ENCODE results near the gene HGS. TPM values are rescaled to one million over a fixed set of nuclear protein-coding genes. Genes with fewer than 3 reads are reported as not detected.
A peak's percentile ranks its signal among the peaks of the same experiment; 100 is the strongest.

HGS gene
- total and polyA plus RNA-seq, 2 of the 13 experiments (the other 11 are each of a cell fraction or from before 2014, with no cell fraction given), result 73.3 to 78.1 TPM

DNA sequence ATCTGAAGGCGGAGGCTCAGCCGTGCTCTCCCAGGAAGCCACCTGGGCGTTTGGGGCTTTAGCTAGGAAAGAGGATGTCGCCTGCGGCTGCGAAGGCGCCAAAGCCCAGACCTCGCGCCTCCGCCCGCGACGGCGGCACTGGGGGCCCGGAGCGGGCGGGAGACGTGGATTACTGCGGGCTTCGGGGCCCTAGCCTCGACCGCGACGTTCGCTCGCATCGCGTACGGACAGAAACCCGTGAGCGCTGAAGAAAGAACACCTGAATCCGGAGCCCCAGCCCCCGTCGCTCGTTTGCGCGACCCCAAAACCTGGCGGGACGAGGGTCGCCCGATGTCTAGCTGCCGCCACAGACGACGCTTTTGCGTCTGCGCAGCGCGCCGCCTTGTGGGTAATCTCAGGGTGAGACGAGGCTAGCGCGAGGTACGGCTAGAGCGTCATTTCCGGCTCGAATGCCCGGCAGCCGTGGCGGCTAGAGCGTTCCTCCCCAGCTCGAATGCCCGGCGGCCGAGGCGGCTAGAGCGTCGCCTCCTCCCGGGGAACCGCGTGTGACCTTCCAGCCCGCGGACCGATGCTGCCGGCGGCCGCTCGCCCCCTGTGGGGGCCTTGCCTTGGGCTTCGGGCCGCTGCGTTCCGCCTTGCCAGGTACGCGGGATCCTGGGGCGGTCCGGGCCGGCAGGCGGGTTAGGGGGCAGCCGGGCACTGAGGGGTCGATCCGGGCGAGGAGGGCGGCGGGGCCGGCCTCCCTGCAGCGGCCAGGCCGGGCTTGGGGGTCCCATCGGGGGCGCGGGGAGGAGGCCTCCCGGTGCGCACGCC, 19.3 kb downstream of the HGS start, which contains the start of gene MRPL12 (continued):
- no peak for TF ChIP-seq ZNF101 (CRISPR knock-in tag; IDR thresholded peaks at IDR 0.05; ENCODE audit: borderline replicate concordance, low read depth)
- TF ChIP-seq SPEN (CRISPR knock-in tag; IDR thresholded peaks at IDR 0.05; ENCODE audit: low read depth), result peak; percentile 99
- peak; percentile 88; the same call in 1 of the 2 replicates for TF ChIP-seq ZNF790 (CRISPR knock-in tag; IDR thresholded peaks at IDR 0.05; ENCODE audit: borderline replicate concordance)
- TF ChIP-seq ZNF232 (CRISPR knock-in tag; IDR thresholded peaks at IDR 0.05; ENCODE audit: borderline replicate concordance), result no peak; the same call in 1 of the 2 replicates
- TF ChIP-seq ZEB1 (IDR thresholded peaks at IDR 0.05; ENCODE audit: insufficient replicate concordance, low read depth), result no peak
- no peak for TF ChIP-seq IKZF1 (IDR thresholded peaks at IDR 0.05)
- no peak for TF ChIP-seq PBX2 (CRISPR knock-in tag; IDR thresholded peaks at IDR 0.05)
- TF ChIP-seq, protein P1, sequence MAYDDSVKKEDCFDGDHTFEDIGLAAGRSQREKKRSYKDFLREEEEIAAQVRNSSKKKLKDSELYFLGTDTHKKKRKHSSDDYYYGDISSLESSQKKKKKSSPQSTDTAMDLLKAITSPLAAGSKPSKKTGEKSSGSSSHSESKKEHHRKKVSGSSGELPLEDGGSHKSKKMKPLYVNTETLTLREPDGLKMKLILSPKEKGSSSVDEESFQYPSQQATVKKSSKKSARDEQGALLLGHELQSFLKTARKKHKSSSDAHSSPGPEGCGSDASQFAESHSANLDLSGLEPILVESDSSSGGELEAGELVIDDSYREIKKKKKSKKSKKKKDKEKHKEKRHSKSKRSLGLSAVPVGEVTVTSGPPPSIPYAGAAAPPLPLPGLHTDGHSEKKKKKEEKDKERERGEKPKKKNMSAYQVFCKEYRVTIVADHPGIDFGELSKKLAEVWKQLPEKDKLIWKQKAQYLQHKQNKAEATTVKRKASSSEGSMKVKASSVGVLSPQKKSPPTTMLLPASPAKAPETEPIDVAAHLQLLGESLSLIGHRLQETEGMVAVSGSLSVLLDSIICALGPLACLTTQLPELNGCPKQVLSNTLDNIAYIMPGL (CRISPR knock-in tag; IDR thresholded peaks at IDR 0.05; ENCODE audit: borderline replicate concordance in 1 of 2, low read depth in 1 of 2), result peak; percentile 85 to 95; a peak in 3 of 4 replicates
- peak; percentile 98 for TF ChIP-seq ZFY (CRISPR knock-in tag; IDR thresholded peaks at IDR 0.05)
- no peak for TF ChIP-seq ZNF318 (CRISPR knock-in tag; IDR thresholded peaks at IDR 0.05)
- TF ChIP-seq ZNF282 (IDR thresholded peaks at IDR 0.05; ENCODE audit: partially characterized antibody), result no peak
- peak; percentile 55 for TF ChIP-seq THAP8 (CRISPR knock-in tag; IDR thresholded peaks at IDR 0.05; ENCODE audit: borderline replicate concordance)
- TF ChIP-seq, protein P2, sequence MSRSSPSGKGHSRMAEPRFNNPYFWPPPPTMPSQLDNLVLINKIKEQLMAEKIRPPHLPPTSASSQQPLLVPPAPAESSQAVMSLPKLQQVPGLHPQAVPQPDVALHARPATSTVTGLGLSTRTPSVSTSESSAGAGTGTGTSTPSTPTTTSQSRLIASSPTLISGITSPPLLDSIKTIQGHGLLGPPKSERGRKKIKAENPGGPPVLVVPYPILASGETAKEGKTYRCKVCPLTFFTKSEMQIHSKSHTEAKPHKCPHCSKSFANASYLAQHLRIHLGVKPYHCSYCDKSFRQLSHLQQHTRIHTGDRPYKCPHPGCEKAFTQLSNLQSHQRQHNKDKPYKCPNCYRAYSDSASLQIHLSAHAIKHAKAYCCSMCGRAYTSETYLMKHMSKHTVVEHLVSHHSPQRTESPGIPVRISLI (CRISPR knock-in tag; IDR thresholded peaks at IDR 0.05; ENCODE audit: borderline replicate concordance), result no peak; the same call in none of the 2 replicates
- no peak for TF ChIP-seq ZMYM3 (CRISPR knock-in tag; IDR thresholded peaks at IDR 0.05)
- no peak for TF ChIP-seq FOXK2 (IDR thresholded peaks at IDR 0.05)
